T47D (cell line): Measurements from ENCODE around the gene SYTL2.

Experiments used
- DNase-seq, 2 experiments: peaks; one replicate each; pipeline versions ENCODE4 v3.0.0 to v3.0.0-alpha.2; 2011 to 2012; ENCODE audit warnings: low read depth in 1 of 2, low spot score in 1 of 2
- JUND ChIP-seq: IDR thresholded peaks from 2 replicates; pipeline ENCODE4 v1.6.1; 2012; ENCODE audit warnings: low read depth
- in situ Hi-C: cut with HindIII; loops from 2 replicates; pipeline ENCODE4 v1.10.0; 2016; ENCODE audit warnings: low sequenced_read_pairs, low pct_unique_long_range_greater_than_20kb

Gene SYTL2

DNA sequence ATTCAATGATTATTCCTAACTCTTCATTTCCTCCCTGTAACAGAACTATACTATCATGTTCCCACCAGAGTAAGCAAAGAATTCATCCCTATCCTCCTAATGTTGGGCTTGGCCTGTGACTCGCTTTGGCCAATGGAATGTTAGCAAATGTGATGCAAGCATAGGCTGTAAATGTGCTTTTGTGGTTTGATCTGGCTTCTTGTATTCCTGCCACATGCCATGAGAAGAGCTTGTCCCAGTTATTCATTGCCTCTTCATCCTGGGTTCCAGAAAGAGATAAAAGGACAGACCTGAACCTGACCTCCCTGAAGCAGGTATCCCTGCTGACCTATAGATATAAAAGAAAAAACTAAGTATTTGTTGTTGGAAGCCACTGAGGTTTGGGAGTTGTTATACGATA, 51.0 kb downstream of the SYTL2 start:
- in situ Hi-C loops: no loop called here
- TF ChIP-seq JUND: no peak
- DNase-seq: no peak

GRCh38 chr11:85758480-85759039, 52.4 kb downstream of the SYTL2 start:
- no peak for TF ChIP-seq JUND
- in situ Hi-C loops: no loop called here
- no peak for DNase-seq

- in situ Hi-C loops: no loop called here
- TF ChIP-seq JUND: no peak
- DNase-seq: peak; percentile 33 to 85
Measured at GRCh38 chr11:85758026-85758425, 52.9 kb downstream of the SYTL2 start.

DNA sequence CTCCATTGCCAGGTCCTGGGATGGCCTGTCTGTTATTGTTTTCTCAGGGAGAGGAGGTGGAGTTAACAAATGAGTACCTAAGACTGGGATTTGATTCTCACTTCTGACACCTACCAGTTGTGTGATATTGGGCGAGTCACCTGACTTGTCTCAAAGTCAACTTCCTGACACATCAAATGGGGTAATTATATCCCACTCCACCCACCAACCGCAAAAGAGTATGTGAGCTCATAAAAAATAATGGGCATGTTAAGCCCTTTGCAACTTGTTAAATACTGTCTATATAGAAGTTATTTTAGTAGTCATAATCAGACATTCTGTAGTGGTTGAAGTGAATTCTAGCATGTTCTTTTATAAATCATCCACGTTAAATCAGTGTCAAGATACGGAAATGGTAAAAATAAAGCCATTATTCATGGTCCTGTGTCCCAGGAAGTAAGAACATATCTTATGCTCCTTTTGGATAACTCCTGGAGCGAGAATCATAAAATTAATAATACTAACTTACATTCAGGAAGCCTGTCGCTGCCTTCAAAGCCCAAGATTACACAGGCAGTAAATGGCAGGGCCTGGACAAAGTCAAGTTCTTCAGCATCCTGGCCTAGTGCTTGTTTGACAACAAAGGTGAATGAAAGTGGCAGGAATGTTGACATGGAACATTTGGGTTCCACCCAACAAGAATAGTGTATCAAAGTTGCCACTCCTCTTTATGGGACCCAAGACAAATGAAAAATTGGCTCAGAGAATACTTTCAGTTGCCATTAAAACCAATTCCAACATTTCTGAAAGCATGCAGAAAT, 54.3 kb downstream of the SYTL2 start:
- DNase-seq: no peak
- TF ChIP-seq JUND: no peak
- in situ Hi-C loops: no loop called here

DNA sequence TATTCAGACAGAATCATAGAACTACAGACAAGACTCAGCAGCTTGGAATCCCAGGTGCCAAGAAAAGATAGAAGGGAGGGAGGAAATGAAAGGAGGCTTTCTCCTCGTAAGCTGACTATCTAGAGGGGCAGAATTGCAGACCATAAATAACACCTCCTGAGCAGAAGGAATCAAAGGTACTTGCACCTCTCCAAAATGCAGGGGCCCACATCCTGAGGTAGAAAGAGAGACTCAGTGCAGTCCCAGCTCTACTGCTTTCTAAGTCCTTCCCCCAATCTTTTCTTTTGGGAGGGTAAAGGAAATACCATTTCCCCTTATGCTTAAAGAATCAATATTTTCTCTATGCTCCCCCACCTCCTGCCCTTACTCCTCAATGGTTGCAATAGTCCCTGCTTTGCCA, 55.2 kb downstream of the SYTL2 start:
- TF ChIP-seq JUND: no peak
- in situ Hi-C loops: no loop called here
- DNase-seq: no peak

- in situ Hi-C loops: no loop called here
- no peak for DNase-seq
- no peak for TF ChIP-seq JUND
Measured at GRCh38 chr11:85755285-85755684, 55.7 kb downstream of the SYTL2 start.

- in situ Hi-C loops: no loop called here
- TF ChIP-seq JUND: no peak
- DNase-seq: no peak
Measured at GRCh38 chr11:85752890-85753581, 57.9 kb downstream of the SYTL2 start.

GRCh38 chr11:85752201-85752889, 58.6 kb downstream of the SYTL2 start:
- no peak for TF ChIP-seq JUND
- in situ Hi-C loops: no loop called here
- DNase-seq: no peak

- TF ChIP-seq JUND: no peak
- DNase-seq: no peak
- in situ Hi-C loops: no loop called here
Measured at GRCh38 chr11:85751724-85752123, 59.2 kb downstream of the SYTL2 start.

DNA sequence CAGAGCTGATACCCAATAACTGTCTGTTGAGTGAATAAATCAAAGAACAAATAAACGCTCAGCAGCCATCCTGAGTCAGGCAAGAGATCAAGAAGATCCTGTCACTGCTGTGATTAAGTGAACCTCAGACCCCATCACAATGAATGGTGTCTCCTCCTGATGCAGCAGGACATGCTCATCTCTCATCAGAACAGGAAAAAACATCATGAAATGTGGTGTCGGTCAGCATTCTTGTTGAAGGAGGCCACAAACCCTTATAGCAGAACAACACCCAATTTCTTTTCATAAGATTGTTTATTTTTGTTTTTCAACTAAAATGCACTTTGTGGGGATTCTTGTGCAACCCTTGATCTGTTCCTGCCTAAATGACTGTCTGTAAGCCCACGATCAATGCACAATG, 60.3 kb downstream of the SYTL2 start:
- in situ Hi-C loops: no loop called here
- DNase-seq: no peak
- TF ChIP-seq JUND: no peak

- in situ Hi-C loops: no loop called here
- no peak for TF ChIP-seq JUND
- no peak for DNase-seq
Measured at GRCh38 chr11:85749884-85750283, 61.1 kb downstream of the SYTL2 start.

DNA sequence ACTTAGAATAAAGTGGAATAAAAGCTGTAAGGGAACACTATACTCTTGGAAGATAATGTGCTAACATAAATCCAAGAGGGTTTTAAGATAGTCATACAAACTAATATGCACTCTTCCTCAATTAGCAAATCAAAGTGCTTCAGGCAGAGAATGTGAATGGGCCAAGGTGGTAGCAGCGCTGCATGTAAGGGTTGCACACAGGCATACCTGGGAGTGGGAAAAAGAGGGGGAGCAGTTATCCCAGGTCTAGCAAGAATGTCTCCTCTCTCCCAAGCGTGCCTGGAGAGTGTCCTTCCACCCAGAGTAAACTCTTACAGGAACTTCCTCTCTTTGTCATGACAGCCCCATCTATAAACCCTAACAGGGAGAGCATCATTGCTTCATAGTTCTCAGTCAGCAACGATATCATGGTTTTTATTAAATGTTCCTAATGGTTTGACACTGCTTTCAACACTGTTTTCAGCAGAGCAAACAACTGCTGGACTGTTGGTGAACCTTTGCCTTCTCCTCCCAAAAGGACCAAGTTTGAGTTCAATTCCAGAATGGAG, 61.6 kb downstream of the SYTL2 start:
- in situ Hi-C loops: no loop called here
- no peak for TF ChIP-seq JUND

More for the DNA sequence above, 61.6 kb downstream of the SYTL2 start:
- DNase-seq: no peak
